HG02759 (cell line): ENCODE results near the gene BTBD9.
"Not testable (repeated sequence)": the region's sequence is repeated elsewhere in the genome, so short reads cannot be mapped to it uniquely, and the experiment has no call there.

Experiments
- ATAC-seq: cut with Tn5 transposase; IDR thresholded peaks from one replicate; pipeline ENCODE4 v1.9.1; 2021; ENCODE audit warnings: mild to moderate bottlenecking, moderate library complexity; ENCODE audit not compliant: unreplicated experiment

BTBD9 gene

DNA sequence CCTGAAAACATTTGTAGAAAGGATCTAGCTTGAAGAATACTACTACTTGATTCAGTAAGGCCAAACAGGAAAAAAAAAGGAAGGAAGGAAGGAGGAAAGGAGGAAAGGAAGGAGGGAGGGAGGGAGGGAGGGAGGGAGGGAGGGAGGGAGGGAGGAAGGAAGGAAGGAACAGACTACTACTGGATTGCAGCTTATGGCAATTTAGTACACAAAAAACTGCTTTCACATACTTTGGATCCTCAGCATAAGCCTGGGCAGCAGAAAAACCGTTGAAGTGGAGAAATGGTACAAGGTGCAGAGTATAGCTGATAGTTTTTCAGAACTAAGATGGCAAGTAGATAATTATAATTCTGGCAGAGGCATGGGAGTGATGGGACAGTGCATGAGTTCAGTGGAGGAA is 201.6 kb downstream of the BTBD9 start:
- ATAC-seq = no peak

DNA sequence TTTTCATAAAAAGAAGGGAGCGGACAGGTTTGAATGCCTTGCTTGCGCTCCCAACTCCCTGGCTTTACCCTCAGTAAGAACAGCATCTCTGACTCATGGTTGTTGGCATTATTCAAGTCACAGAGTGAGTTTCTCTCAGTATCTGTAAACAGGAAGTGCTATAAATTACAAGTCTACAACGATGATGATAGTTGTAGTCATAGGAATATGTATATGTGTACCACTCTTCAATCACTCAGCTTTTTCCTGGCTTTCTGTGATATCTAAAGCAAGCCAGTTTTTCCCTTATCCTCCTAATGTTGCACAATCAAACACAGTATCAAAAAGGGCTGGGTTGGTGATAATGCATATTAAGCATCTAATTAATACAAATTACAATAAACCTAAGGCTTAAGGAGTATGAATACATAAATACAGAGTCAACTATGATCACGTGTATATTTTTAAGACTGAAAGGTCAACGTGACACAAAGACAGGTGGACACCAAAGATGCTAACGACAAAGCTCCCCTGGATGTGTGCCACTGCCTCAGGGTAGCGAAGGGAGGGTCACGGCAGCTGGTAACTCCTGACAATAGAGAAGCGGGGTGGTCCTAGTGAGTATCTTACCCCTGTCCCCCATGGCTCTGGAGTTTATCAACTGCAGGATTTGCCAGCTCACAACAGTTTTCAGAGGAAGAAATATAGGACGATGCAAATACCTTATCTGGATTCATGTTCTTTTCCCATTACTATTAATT is 202.8 kb downstream of the BTBD9 start:
- no peak for ATAC-seq

DNA sequence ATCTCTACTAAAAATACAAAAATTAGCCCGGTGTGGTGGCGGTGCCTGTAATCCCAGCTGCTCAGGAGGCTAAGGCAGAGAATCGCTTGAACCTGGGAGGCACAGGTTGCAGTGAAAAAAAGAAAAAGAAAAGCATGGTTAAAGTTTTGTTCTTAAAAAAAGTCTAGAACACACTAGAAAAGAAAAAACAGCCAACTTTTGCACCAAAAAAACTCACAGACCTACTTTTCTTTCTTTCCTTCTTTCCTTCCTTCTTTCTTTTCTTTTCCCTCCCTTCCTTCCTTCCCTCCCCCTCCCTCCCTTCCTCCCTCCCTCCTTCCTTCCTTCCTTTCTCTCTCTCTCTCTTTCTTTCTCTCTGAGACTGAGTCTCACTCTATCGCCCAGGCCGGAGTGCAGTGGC is 204.4 kb downstream of the BTBD9 start:
- ATAC-seq = no peak

DNA sequence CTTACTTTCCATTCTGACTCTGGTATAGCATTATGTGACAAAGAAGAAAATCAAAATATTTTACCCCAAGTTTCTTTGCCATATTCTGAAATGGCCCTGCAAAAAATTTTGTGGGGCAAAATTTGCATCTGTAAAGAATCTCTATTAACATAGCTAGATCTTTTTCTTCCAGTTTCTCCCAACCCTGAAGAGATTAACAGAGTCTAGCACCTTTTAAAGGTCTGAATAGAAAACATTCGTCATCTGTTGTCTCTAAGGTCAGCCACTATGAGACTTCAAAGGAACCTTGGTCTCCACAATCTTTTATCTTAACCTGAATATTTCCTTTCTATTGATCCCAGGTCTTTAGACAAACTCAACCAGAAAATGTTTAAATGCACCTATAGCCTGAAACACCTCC is 205.7 kb downstream of the BTBD9 start:
- ATAC-seq = no peak

DNA sequence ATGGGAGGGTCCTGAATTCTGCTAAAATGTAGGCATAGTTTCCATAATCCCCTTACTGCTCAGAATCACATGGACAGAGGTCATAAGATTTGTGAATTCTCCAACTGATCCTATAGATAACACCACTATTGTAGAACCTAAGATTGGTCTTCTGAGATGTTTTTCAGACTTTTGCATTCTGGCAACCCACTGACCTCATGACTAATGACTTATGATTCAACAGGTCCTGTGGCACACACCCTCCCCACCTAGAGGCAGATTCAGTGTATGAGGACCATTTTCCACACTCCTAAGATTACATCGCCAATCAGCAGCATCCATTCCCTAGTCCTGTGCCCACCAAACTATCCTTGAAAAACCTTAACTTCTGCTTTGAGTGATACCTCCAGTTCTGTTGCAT is 207.2 kb downstream of the BTBD9 start:
- ATAC-seq = no peak

DNA sequence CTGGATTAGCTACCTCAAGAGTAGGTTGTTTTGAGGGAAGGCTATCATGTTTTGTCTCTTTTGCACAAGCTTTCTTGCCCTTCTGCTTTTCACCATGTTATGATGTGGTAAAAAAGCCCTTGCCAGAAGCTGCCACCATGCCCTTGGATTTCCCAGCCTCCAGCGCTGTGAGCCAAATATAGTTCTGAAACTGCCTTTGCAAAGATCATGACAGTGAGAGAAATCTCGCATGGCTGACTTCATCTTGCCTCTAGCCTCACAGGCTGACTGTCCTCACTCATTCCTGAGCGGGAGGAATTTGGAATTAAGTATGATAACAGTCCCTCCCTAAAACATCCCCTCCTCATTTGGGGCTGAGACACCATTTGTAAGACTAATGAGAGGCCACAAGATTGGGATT is 207.7 kb downstream of the BTBD9 start:
- ATAC-seq = no peak

DNA sequence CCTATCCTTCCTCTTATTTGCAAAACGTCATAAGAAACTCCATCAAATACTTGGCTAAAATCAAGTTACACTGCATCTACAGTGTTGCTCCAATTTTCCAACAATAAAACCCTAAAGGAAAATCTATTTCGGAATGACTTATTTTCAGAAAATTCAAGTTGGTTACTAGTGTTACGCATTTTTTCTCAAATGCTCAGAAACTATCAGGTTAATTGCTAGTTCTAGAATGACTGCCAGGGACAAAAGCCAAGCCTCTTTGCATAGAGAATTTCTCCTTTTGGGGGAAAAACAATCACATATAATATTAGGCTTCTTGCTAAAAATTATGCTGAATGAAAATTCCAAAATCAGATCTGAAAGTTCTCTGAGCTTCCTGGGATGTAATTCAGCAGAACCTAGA is 210.2 kb downstream of the BTBD9 start:
- no peak for ATAC-seq

DNA sequence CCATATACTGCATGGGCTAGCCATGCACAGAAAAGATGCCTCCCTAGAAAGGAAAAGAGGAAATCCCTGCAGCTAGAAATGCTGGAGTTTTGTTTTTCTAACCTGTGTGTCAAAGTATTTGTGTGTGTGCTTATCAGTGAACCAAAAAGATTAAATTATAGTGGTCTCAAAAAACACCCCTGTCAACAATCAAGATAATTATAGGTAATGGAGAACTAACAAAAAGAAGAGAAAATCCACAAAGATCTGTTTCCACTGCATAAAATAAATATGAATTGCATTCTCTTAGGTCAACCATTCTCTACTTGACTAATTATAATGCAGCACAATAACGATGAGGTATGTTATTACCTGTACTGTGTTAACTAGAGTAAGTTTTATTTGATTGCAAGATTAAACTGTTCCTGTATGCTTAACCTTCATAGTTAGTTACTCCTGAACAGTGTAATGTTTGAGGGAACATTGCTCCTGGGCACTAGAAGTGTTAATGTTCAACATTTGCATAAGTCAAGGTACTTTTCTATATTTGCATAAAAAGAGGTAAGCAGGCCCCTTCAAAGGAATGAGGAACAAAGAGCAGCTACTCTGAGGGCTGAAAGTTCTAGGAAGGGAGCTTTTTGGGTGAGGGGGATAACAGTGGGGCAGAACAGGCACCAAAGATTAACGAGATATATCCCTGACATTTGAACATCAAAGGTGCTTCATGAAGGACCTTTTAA is 212.1 kb downstream of the BTBD9 start:
- peak; percentile 60 for ATAC-seq

DNA sequence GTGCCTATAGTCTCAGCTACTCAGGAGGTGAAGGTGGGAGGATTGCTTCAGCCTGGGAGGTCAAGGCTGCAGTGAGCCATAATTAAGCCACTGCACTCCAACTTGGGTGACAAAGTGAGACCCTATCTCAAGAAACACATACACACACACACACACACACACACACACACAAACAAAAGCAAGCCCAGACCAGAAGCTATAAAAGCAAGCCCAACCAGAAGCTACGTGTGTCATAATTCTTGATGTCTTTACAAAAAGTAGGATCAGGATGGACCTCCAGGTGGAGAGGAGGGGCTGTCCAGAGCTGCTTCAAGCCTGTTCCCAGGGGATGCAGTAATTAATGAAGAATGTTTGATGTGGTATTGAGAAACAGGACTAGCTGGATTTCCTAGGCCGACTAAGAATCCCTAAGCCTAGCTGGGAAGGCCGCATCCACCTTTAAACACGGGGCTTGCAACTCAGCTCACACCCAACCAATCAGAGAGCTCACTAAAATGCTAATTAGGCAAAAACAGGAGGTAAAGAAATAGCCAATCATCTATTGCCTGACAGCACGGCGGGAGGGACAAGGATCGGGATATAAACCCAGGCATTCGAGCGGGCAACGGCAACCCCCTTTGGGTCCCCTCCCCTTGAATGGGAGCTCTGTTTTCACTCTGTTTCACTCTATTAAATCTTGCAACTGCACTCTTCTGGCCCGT is 213.8 kb downstream of the BTBD9 start:
- not testable (repeated sequence) for ATAC-seq

DNA sequence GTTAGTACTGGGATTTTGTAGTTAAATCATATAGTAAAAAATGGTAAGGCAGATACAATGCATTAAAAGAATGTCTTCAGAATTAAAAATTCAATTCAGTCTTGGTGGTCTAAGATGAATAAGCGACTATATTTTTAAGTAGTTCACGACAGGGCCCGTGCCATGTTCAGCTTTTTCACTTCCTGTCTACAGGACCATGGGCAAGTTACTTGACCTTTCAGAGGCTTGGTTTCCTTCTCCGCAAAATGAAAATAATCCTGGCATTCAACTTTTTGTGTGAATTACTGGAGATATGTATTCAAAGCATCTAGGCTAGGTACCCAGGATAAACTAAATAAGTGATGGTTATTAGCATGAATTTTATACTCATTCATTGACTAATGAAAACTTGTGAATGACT is 216.0 kb downstream of the BTBD9 start:
- no peak for ATAC-seq

DNA sequence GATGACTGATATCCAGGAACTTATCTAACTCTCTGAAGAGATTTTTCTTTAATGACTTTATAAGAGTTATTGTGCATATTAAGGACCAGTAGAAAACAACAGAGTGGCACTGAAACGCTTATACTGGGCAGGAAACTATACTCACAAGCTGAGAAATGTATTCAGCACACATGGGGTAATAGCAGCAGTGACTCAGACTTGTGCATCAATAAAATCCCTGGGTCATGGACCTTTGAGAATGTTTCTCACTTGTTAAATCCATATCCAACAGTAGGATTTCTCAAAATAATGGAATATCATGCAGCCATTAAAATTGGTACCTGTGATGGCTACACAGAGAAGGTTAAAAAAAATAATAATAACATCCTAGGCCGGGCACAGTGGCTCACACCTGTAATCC is 219.5 kb downstream of the BTBD9 start:
- no peak for ATAC-seq

DNA sequence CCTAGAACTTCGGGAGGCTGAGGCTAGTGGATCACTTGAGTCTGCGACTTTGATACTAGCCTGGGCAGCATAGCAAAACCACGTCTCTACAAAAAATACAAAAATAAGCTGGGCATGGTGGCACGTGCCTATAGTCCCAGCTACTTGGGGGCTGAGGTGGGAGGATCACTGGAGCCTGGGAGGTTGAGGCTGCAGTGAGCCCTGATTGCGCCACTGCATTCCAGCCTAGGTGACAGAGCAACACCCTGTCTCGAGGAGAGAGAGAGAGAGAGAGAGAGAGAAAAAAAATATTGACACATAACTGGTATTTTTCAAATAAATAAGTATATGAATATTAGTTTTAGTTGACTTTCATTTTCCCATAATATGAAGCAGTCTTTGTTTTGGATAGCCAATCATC is 222.2 kb downstream of the BTBD9 start:
- no peak for ATAC-seq

DNA sequence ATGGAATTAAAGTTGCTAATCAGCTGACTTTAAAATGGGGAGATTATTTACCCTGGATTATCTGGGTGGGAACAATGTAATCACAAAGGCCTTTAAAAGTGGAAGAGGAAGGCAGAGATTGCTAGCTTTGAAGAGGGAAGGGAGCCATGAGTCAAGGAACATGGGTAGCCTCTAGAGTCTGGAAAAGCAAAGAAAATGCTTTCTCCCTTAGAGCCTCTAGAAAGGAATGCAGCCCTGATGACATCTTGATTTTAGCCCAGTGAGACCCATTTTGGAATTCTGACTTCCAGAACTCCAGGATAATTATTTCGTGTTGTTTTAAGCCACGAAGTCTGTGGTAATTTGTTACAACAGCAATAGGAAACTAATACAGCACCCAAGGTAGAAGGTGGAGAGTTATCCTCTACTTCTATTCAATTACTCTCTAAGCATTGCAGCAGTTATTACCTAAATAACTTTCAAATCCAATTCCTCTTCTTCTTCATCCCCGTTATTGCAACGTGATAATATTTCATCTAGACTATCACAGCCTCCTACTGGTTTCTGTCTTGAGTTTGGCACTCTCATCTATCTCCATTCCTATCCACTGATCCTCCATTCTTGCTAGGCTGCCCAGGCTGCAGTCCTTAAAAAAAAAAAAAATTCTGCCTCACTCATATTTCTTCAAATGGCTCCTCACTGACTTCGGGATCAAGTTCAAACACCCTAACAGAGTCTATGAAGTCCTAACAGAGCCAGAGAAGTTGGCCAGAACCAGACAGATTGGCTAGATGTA is 224.3 kb downstream of the BTBD9 start:
- ATAC-seq = no peak

DNA sequence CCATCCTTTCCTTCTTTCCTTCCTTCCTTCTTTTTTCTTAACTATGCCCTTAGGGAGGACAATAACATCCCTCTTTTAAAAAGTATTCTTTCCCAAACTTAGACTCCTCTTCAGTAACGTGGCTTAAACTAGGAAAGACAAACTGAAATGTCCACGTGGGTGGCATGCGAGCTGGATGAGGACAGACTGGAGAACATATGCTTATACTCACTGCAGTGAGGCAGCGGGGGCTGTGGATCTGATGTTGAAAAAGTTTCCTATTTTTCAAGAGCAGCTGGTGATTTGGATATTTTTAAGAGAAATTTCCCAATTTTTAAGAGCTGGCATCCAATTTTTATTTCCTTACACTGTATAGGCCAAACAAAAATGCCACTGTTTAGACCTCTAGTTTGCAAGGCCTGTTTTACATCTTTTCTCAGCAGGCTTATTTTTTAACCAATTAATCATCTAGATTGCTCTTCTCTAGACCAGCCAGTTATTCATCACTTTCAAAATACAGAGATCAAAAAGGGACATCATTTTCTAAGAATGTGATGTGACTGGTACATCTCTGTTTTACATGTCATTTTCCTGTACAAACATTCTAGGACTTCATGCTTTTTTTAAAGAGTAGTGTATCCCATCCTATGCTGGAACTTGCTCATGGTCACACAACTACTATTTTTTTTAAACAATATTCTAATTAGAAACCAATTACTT is 226.5 kb downstream of the BTBD9 start:
- no peak for ATAC-seq

DNA sequence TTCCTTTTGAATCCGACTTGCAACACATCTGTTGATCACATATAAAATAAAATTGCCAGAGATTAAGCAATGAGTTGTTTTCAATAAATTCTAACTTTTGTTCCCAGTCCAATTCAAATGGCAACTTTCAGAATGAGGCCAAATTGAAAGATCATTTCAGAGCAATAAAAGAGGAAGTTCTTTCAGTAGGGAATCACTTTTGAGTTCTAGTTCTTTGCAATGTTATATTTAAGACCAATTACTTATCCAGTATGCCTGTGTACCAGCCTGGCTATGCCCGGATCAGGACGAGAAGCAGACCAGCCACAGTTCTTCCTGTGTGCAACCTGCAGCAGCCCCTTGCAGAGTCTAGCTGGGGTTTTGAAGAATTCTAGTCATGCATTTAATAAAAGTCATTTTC is 232.5 kb downstream of the BTBD9 start:
- ATAC-seq = no peak

DNA sequence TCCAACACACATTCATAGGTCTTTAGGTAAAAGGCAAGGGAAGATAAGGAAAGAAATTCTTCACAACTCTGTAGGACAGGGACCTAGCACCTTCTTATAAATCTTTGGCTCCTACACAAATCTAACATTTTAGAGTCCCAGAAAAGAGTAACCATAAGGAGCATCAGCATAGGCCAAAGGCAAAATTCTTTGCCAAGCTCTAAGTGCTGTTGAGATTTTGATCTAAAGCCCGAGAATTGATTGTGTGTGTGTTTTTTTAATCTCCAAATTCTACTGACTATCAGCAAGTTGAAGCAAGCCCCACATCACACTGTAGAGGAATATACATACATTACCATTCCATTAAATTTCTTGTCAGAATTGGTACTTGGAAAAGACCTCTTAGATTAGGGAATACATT is 233.6 kb downstream of the BTBD9 start:
- ATAC-seq = no peak

DNA sequence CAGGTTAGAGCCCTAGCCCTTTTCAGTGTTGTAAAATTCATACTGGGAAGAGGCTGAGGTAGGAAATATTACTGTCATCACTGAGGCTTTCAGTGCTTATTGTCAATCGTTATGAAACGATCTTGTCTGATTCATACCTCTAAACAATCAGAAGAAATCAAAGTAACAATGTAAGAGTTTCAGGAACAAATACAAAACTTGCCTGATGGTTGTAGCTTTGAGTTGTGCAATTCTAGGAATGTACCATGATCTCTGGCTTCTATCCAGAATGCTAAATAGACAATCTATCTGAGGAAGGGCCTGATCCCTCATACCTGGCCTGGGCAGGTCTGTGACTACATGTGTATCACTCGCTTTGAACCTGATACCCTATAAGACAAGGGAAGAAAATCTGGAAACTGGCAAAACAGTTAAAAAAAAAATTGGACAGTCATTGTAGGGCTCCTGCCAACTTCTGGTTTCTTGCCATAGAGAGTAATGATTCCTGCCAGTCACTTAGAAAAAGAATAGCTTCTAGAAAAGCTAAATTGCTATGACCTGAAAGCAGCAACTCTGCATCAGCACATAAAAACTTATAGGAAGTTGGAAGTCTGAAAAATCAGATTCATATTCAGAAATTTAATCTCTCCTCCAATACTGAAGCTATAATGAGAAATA is 234.7 kb downstream of the BTBD9 start:
- ATAC-seq = no peak

DNA sequence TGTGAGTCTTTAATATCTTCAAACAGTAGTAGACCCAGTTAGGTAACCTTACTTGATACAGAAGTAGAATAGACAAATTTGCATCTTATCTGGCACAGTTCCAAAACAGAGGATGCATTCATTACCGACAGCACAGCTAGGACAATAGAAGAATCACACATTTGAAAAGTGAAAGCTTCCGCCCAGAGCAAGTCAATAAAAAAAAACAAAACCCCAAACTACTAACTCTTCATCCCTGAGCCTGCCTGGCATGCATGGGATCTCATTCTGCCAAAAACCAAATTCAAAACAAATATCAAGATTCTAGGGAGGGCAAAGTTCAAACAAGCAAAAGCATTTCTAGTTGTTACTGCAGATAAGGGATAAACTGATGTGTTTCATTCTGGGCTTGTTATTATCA is 235.4 kb downstream of the BTBD9 start:
- ATAC-seq = no peak

DNA sequence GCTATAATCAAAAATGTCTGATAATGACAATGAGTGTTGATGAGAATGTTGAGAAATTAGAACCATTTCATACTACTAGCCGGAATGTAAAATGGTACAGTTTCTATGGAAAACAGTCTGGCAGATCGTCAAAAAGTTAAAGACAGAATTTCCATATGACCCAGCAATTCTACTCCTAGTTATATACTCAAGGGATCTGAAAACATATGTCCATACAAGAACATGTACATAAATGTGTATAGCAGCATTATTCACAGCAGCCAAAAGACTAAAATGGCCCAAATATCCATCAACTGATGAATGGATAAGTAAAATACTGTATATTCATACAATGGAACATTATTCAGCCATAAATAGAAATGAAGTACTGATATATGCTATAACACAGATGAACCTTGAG is 236.2 kb downstream of the BTBD9 start:
- no peak for ATAC-seq

DNA sequence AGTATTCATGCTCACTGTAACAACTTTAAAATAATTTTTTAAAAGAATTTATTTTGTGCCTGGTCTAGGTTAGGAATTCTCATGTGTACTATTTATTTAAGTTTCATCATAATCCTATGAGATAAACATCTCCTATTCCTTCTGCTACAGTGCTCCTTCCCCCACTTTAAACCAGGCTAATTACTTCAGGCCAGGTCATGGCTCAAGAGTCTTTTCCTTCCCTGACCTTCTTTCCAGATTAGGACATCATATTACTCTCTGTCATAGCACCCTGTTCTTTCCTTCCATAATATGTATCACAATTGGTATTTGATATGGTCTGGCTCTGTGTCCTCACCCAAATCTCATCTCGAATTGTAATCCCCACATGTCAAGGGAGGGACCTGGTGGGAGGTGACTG is 239.0 kb downstream of the BTBD9 start:
- ATAC-seq = no peak
